GM18858 (cell line): Measurements from ENCODE around the gene ARL3.
A peak's percentile ranks its signal among the peaks of the same experiment; 100 is the strongest.

ENCODE experiments used
- ATAC-seq: cut with Tn5 transposase; IDR thresholded peaks from one replicate; pipeline ENCODE4 v1.9.1; 2021; ENCODE audit not compliant: unreplicated experiment

ARL3 gene

DNA sequence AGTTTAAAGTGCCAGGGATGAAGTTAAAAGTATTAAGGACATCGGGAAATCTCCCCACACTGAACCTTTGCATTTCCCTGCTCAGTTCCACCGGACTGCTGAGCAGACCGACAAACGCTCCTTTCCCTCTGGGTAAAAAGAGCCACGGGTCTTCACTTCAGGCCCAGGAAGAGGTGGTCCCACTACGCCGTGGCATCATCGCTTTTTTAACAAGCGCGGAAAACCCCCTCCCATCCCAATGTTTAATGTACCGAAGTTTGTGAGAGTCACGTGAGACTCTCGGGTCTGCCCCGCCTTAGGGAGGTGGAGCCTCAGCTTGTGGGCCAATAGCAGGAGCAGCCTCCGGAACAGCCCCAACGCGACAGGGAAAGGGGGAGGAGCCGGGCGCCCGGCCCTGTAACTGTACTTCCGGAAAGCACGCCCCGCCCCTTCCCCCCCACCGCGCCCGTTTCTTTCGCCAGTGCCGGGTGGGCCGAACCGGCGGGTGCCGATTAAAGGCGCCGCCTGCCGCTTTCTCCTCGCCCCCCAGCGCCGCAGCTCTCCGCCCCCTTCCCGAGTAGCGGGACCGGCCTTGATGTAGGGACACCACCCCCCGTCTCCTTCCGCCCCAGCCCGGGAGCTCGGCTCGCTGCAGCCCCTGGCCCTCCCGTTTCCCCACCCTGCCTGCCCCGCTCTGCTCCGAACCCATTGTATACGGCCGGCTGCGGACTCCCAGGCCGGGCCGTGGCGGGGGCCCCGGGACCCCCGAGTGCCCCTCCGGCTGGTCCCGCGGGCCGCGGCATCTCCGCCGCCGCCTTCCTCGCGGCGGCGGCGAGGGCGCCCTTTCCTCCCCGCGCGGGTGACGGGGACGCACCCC lies 72.1 kb downstream of the ARL3 start:
- peak; percentile 35 for ATAC-seq

DNA sequence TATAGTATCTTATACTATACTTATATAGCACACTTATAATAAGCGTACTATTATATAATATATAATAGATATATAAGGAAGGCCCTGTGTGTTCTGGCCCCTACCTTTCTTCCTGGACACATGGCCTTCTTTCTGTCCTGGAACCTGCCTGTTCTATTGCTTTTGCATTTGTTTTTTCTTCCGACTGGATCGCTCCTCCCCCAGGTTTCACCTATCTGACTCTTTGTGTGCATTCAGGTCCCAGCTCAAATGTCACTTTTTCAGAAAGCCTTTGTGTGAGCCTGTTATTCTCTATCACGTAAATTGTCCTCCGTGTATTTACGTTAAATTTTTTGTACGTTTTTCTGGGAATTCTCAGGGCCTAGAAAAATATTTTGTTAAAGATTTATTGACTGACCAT lies 72.8 kb downstream of the ARL3 start:
- no peak for ATAC-seq

DNA sequence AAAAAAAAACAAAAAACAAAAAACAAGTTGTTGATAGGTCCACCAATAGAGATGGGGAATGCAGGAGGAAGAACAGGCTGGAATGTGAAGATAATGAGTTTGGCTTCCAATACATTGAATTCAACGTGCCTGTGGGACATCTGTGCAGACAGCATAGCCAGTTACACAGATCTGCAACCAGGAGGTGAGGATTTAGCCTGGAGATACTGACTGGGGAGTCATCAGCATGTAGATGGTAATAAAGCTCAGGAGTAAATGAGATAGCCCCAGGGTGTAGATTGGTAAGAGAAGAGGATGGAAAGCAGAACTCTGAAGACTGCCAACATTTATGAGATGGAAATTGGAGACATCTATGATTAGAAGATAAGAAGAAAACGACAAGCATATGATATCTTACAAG lies 74.7 kb downstream of the ARL3 start:
- no peak for ATAC-seq

DNA sequence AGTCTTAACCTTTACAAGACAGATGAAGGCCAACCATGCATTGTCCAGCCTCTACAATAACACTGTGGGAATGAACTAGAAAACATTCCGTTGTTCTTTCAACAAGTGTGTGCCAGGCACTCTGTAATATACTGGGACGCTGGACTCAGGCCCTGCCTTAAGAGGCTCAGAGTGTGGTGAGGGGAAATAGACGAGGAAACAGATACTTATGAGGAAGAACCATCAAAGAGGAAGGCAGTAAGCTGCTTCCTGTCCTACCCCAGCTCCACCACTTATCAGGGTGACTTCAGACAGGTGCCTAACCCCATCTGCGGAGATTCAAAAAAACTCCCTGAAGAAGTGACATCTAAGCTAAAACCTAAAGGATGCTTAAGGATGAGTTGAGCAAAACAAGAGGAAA lies 78.8 kb downstream of the ARL3 start:
- no peak for ATAC-seq

DNA sequence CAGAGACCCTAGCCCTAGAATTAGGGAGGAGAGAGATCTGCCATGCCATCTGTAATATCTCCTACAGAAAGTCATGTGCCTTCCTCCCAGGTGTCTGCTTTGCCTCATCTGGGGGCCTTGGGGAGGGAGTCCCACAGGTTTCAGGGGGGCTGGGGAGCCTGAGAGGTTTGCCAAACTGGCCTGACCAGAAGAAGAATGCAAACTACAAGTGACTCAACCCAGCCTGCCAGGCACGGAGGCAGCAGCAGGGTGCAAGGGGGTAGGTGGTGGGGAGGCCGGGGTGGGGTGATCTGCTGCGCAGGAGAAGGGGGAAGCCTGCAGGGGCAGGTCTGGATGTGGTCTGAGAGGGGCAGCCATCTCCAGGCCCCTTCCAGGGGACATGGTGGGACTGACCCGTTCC lies 79.5 kb downstream of the ARL3 start:
- no peak for ATAC-seq

DNA sequence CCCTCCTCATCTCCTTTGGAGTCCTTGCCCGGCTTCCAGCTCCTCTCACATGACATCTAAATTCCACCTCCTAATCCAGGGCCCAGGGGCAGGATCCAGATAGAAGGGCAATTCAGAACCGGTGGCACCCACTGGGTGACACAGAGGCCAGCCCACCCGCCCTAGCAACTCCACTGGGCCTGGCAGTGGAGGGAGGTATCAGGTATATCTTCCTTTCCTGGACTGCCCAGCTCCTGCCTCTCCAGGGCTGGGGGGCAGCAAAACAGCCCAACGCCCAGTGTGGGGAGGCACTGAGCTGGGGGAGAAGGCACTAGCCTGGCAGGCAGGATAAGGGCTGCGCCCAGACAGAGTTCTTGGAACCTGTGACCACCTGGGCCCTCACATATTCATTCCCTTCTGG lies 80.3 kb downstream of the ARL3 start:
- no peak for ATAC-seq

DNA sequence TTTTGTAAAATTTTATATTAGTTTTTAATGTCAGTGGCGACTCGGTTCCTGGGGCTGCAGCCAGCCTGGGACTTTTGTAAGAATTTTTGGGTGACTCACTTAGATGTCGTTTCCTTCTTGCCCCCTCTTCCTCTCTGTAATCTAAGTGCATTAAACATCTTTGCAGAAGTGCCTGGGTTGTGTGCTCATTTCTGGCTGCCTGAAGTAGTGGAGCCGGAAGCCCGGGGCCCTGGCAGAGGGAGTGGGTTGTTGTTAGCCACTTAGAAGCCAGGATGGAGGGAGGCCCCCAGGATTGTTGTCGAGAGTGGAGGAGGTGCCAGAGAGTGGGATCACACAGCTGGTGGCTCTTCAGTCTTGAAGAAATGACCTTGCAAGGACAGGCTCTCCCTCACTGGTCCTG lies 80.9 kb downstream of the ARL3 start:
- ATAC-seq, result no peak

DNA sequence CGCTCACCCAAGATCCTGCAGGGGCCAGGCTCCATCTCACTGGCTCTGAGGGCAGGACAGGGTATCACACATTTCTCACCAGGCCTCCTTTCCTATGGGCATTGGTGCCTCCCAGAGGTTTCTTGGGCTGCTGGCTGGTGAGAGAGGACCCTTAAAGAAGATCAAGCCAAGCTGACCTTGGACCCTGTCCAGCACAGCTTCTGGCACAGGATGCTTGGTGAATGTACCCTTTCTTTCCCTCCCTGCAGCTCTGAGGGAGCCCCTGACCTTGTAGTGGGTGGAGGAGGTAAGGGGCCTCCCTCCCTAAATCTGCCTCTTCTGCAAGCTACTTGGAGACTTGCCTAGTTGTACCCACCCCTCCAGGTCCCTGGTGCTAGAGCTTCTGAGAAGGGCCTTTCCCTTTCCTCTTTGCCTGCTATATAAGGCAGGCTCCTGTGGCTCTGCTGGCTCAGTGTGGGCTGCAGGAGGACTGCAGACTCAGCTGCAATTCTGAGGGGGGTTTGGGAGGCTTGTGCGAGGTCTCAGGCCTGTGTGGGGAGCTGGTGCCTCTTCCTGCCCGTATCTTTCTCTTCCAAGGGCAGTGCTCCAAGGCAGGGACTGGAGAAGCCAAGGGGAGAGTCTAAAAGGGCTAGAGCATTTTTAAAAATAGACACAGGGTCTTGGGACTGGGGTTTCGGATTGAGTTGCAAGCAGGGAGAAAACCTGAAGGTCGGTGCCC lies 81.6 kb downstream of the ARL3 start:
- ATAC-seq, result no peak

DNA sequence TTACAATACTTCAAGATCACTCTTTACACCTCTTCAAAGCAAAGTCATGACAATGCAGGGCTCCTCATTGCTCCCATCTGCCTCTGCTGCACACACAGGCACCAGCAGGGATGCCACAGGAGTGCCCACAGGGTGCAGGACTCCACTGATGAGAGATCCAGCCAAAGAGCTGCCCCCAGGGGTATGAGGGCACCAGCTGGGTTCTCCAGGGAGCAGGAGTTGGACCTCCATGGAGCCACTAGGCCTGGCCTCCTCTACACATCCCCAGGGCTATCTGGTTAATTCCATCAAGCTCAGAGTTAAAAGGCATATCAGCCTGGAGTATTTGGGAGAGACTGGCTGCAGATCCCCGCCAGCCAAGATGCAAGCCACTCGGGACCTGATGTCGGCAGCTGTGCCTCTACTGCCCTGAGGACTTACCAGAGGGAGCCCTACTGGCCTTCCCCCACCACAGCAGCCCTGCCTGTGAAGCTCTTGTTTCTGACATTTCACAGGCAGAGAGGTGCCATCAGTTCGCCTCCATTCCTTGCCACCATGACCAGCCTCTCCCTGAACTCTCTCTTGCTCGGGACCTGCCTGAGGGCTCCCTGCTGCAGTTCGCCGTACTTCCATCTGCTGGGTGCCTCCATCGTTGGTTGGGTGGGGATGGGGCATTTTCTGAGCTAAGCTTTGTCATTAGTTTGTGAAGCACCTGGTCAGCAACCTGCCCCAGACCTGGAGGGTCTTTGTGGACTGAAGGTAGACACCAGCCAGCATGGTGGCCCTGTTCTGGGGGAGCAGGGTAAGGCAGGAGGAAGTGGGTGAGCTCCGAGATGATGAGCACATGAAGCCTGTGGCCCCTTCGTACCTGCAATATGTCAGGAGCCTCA lies 82.4 kb downstream of the ARL3 start:
- ATAC-seq, result no peak

DNA sequence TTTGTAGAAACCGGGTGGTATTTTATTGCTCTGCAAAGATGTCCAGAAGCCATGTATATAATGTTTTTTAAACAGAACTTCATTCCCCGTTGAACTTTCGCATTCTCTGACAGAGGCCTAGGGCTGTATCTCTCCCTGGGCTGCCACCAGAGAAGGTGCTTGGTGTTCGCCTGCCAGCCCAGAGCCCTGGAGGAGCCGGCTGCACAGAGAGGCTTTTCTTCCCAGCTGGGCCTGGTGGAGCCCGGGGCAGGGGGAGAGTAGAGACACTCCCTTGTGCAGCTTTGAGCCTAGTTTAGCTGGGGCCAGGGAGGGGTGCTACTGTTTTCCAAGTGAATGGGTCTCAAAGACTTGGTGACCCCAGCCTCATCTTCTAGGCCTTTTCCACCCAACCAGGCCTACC lies 83.5 kb downstream of the ARL3 start:
- no peak for ATAC-seq

DNA sequence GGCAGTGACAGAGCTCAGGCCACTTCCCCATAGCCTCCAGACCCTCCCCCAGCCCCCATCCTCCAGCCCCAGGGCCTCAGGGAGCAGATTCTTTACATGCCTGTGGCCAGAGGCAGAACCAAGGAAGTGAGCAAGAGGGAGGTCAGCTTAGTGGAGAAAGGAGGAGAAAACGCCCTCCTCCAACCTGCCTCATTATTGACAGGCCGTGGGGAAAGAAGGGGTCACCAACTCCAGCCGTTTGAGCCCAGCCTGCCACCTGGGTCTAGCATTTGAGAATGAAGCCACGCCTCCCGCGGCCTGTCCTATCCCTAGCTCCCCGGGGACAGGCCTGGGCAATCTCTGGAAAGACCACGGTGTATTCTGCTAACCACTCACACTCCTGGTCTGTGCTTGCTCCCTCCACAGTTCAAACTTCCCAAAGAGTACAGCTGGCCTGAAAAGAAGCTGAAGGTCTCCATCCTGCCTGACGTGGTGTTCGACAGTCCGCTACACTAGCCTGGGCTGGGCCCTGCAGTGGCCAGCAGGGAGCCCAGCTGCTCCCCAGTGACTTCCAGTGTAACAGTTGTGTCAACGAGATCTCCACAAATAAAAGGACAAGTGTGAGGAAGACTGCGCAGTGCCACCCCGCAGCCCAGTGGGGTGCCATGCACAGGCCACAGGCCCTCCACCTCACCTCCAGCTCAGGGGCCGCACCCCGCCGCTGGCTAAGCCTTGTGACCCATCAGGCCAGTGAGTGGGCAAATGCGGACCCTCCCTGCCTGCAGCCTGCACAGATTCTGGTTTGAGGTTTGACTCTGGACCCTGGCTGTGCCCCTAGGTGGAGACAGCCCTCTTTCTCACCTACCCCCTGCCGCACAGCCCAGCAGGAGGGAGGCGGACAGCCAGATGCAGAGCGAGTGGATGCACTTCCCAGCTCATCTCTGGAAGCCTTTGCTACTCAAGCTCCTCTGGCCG lies 84.3 kb downstream of the ARL3 start:
- ATAC-seq, result no peak

DNA sequence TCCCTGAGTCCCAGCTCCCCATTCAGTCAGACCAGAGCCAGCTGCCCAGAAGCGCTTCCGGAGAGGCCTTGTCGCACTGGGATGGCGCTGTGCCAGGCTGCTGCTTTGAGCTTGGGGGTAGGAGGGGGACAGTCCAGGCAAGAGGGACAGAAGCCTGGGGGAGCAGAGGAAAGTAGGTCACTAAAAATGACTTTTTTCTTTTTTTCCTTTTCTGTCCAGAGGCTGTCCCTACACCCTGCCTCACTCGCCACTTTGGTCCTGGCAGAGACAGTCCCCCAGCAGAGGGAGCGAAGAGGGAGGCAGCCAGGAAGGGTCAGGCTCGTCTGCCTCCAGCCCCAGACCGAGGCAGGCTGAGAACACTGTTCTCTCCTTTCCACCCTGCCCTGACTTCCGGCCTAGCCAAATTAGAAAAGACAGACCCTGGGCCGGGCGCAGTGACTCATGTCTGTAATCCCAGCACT lies 85.7 kb downstream of the ARL3 start:
- ATAC-seq, result no peak

DNA sequence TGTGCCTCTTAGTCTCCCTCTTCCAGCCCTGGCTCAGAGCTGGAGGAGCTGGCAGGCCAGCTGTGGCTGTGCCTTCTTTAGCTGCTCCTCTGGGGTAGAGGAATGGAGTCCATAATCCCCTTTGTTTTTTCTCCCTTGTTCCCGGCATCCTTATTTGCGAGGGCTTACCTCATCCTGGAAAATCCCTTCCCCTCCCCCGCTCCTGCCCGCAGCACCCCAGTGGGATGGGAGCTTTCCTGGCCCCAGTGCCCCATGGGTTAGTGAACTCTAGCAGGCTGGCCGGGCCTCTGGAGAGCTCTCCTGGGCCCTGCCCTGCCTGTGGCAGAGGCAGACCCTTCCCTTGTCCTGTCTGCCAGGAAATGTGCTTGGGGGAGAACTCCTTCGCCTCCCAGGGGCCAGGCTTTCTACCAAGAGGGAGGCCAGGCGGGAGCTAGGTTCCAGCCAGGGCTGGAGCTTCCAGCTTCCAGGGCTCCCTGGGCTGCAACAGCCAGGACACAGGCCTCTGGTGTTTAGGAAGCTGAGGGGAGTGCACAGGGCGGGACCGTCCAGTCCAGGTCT lies 86.4 kb downstream of the ARL3 start:
- no peak for ATAC-seq

DNA sequence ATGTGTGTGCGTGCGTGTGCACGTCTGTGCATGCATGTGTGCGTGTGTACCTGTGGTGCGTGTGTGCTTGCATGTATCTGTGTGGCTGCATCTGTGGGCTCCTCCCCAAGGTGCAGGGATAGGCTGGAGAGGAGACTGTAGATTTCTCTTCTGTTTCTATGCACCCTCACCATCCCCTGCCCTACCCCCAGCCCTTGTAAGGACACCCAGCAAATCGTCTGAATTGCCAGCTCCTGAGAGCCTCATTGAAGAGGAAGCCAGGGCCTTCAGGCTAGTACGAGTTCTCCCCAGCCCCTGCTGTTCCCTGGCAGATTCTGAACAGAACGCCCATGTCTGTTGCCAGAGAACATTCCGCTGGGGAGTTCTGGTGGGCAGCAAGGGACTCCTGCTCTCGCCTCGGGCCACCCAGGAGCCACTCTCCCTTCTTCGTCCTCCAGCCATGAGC lies 86.9 kb downstream of the ARL3 start:
- ATAC-seq, result no peak

DNA sequence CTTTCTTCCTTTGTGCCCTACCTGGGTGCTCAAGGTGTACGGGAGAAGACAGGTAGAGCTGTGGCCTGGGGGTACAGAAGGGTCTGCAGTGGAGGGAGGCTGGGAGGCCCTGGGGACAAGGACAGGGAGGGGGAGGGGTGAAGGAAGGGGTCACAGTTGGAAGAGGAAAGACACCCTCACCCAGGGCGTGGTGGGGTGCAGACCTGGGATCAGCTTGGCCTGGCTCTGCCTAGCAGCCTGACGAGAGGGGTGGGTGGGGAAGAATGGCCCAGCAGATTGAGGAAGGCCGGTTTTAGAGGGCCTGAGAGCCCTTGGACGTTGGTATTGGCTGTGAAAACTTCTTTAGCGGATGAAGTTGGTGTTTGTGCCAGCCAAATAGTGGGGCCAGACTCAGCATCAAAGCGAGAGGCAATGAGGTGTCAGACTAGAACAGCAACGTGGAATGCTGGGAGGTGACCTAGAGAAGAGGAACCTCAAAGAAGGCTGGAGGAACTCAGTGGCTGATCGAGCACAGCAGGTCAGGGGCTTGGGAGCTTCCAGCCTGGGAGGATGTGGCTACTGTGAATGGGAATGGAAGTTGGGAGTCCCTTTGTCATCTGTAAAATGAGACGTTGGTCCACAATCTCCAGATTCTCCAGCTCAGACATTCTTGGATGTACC lies 88.0 kb downstream of the ARL3 start:
- ATAC-seq, result no peak

DNA sequence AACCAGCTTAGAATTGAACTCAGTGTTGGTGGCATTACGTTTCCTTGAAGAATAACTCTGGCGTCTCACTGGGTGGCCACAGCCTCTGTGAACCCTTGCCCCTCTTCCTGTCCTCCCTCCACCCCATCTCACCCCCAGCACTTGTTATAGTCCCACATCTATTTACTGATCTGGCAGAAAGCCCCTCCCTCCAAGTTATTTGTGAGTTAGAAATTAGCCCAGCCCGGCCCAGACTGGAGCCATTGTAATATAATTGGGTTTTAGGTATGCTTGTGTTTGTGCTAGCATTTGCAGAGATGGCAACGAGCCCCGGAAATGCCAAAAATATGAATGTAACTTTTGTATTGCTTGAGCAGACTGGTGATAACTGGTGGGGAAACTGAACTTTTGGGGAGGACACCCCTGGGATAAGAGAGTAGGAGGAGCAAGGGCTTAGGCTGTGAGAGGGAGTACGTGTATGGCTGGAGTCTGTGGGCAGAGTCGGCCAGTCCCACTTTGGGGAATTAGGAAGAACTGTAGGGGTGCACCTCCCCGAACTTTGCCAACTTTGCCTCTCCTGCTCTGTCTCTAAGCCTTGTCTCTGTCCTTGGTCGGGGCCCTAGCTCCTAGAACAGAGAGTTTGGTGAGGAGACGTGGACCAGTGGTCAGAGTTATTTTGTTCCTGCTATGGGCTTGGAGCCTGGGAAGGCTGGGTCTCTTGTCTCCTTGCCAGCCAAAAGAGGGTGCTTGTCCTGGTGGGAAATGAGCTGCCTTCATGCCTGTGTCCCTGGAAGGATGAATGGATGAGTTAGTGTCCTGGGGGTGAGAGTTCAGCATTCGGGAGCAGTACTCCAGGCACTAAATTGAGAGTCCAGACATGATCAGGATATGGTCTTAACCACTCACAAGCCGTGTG lies 89.2 kb downstream of the ARL3 start:
- no peak for ATAC-seq

DNA sequence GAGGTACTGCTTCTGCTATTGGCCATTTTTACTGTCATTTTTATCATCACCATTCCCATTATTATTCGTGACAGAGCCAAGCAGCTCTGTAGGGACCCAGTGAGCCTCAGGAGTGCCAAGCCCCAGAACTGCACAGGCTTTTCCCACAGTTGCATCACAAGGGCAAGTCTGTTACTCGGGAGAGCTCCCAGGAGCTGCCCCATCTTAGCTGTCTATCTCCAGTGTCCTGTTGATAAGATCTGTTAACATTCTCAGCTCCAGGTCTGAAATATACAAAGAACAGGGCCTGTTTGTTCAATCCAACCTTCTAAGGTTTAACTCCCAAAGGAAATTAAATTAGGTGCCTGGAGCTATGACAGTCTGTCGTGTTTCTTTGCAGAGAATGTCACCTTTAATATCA lies 90.1 kb downstream of the ARL3 start:
- ATAC-seq, result no peak
